Measurements from ENCODE around the gene TUBB6.

DNA sequence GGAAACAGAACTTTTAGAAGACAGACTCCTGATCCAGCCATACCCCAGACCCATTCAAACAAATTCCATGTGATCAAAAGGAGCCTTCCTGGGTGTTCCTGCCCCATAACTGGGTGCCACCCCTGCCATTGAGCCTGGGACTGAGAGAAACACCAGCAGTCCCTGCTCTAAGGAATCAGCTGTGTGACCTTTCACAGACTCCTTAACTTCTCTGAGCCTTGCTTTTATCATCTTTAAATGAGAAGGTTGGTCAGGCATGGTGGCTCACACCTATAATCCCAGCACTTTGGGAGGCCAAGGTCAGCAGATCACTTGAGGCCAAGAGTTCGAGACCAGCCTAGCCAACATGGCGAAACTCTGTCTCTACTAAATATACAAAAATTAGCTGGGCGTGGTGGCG, 33.2 kb upstream of the TUBB6 start:
- TF ChIP-seq, protein P1, sequence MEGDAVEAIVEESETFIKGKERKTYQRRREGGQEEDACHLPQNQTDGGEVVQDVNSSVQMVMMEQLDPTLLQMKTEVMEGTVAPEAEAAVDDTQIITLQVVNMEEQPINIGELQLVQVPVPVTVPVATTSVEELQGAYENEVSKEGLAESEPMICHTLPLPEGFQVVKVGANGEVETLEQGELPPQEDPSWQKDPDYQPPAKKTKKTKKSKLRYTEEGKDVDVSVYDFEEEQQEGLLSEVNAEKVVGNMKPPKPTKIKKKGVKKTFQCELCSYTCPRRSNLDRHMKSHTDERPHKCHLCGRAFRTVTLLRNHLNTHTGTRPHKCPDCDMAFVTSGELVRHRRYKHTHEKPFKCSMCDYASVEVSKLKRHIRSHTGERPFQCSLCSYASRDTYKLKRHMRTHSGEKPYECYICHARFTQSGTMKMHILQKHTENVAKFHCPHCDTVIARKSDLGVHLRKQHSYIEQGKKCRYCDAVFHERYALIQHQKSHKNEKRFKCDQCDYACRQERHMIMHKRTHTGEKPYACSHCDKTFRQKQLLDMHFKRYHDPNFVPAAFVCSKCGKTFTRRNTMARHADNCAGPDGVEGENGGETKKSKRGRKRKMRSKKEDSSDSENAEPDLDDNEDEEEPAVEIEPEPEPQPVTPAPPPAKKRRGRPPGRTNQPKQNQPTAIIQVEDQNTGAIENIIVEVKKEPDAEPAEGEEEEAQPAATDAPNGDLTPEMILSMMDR (IDR thresholded peaks at IDR 0.05): no peak
- TF ChIP-seq, protein P2, sequence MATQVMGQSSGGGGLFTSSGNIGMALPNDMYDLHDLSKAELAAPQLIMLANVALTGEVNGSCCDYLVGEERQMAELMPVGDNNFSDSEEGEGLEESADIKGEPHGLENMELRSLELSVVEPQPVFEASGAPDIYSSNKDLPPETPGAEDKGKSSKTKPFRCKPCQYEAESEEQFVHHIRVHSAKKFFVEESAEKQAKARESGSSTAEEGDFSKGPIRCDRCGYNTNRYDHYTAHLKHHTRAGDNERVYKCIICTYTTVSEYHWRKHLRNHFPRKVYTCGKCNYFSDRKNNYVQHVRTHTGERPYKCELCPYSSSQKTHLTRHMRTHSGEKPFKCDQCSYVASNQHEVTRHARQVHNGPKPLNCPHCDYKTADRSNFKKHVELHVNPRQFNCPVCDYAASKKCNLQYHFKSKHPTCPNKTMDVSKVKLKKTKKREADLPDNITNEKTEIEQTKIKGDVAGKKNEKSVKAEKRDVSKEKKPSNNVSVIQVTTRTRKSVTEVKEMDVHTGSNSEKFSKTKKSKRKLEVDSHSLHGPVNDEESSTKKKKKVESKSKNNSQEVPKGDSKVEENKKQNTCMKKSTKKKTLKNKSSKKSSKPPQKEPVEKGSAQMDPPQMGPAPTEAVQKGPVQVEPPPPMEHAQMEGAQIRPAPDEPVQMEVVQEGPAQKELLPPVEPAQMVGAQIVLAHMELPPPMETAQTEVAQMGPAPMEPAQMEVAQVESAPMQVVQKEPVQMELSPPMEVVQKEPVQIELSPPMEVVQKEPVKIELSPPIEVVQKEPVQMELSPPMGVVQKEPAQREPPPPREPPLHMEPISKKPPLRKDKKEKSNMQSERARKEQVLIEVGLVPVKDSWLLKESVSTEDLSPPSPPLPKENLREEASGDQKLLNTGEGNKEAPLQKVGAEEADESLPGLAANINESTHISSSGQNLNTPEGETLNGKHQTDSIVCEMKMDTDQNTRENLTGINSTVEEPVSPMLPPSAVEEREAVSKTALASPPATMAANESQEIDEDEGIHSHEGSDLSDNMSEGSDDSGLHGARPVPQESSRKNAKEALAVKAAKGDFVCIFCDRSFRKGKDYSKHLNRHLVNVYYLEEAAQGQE (IDR thresholded peaks at IDR 0.05; ENCODE audit: insufficient read depth in 1 of 2, low read depth in 2 of 2, low read length in 1 of 2): no peak
- TF ChIP-seq POLR2AphosphoS5 (IDR thresholded peaks at IDR 0.05; ENCODE audit: low read depth, low read length) (no peak), SIN3A (IDR thresholded peaks at IDR 0.05; ENCODE audit: borderline replicate concordance, insufficient read depth, low read depth, low read length) (no peak)

All from Panc1 (cell line).